A673 (cell line): ENCODE results near the gene CFAP157. TPM values are rescaled to one million over a fixed set of nuclear protein-coding genes. Genes with fewer than 3 reads are reported as not detected.

Experiments
- BruUV-seq: library from RNA; stranded (reverse); fragments of 400-500 nt; replicated peaks from 2 replicates; lab custom pipeline; 2021; lab: Mats Ljungman, UMichigan
- CTCF ChIA-PET: fragments of 300-600 bp; sonication (Branson Sonifier 250); formaldehyde crosslinking; loops from one replicate; lab custom pipeline; 2022; ENCODE audit warnings: antibody characterized with exemption; lab: Charles Lee
- POLR2A ChIA-PET: fragments of 300-600 bp; sonication (Branson Sonifier 250); formaldehyde crosslinking; loops from one replicate; lab custom pipeline; 2022; ENCODE audit warnings: antibody characterized with exemption; ENCODE audit not compliant: low non-redundant PET; lab: Charles Lee
- DNase-seq: peaks from one replicate; pipeline ENCODE4 v3.0.0-alpha.2; 2015; ENCODE audit warnings: low spot score
- H3K27ac ChIP-seq: fragments of 200-600 bp; sonication (generic); 2 replicates; pipeline ENCODE4 v1.5.1; 2016; ENCODE audit warnings: mixed run types, low read depth, mild to moderate bottlenecking, mixed read lengths, antibody characterized with exemption, low read length; ENCODE audit not compliant: poor library complexity, severe bottlenecking
- H3K27me3 ChIP-seq: fragments of 200-600 bp; sonication (generic); replicated peaks from 2 replicates; pipeline ENCODE4 v1.6.1; 2017; ENCODE audit warnings: mixed run types, low read depth, mild to moderate bottlenecking, mixed read lengths, antibody characterized with exemption, low read length; ENCODE audit not compliant: insufficient read depth, poor library complexity
- H3K36me3 ChIP-seq: fragments of 200-600 bp; sonication (generic); 2 replicates; pipeline ENCODE4 v1.6.1; 2016; ENCODE audit warnings: mixed run types, mild to moderate bottlenecking, mixed read lengths, antibody characterized with exemption, low read length; ENCODE audit not compliant: insufficient read depth, poor library complexity, severe bottlenecking
- H3K4me1 ChIP-seq: fragments of 200-600 bp; sonication (generic); 2 replicates; pipeline ENCODE4 v1.6.1; 2017; ENCODE audit warnings: mixed run types, mild to moderate bottlenecking, mixed read lengths, antibody characterized with exemption, low read length; ENCODE audit not compliant: insufficient read depth, poor library complexity, severe bottlenecking
- H3K4me3 ChIP-seq: fragments of 200-600 bp; sonication (generic); 2 replicates; pipeline ENCODE4 v1.5.1; 2016; ENCODE audit warnings: low read depth, mixed run types, mild to moderate bottlenecking, mixed read lengths, low read length; ENCODE audit not compliant: poor library complexity, severe bottlenecking
- H3K9me3 ChIP-seq: fragments of 200-600 bp; sonication (generic); 2 replicates; pipeline ENCODE4 v1.6.1; 2016; ENCODE audit warnings: mixed run types, low read depth, mild to moderate bottlenecking, mixed read lengths, antibody characterized with exemption, low read length; ENCODE audit not compliant: poor library complexity, severe bottlenecking
- EZH2 ChIP-seq: fragments of 200-600 bp; sonication (generic); IDR thresholded peaks from 2 replicates; pipeline ENCODE4 v1.6.1; 2017; ENCODE audit warnings: borderline replicate concordance, low read depth, mild to moderate bottlenecking, mixed read lengths, antibody characterized with exemption, low read length; ENCODE audit not compliant: poor library complexity, severe bottlenecking
- intact Hi-C: fragments of 100-400 bp; cut with micrococcal nuclease; formaldehyde crosslinking; loops from one replicate; pipeline ENCODE4 v1.10.0; 2022; ENCODE audit not compliant: unreplicated experiment
- total RNA-seq: library from RNA; stranded (reverse); gene quantifications from 2 replicates; pipeline ENCODE4 v1.2.3, GENCODE V29; 2021
- TF ChIP-seq, protein P1 (sequence below): fragments of 300-800, 200-600 bp; sonication (generic); conservative IDR thresholded peaks from 2 replicates; pipeline ENCODE4 v1.5.1; 2017; ENCODE audit warnings: low read depth, mild to moderate bottlenecking, antibody characterized with exemption, low read length, moderate library complexity, mixed read lengths

The CFAP157 gene
- total RNA-seq, 1 experiment from 2014 or later: not detected

DNA sequence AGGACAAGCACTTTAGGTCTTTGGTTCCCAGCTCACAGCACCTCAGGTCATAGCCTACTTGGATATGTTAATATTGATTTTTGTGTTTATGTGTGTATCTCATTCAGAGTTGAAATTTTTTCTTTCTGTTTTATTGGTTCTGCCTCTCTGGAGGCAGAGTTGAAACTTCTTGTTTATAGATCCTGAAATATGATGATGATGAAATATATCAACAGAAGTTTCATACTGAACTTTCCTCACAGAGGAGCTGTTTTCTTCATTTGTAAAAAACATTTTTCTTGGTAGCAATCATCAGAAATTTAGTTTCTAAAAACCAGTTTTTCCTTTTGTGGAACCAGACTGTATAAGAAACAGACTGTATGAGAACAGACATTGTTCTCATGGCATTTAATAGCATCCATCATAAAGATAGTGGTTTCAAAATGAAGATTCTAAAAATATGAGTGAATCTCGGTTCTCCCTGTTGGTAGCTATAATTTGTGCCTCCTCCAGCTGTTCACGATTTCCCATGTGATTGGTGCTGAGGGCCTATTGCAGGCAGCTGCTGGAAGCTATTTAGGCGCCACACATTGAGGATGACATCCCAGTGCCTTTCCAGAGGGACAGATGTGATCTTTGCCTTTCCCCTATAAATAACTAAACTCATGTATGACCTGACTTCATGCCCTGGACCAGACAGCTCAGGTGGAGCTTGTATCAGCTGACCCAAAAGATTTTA, 39.5 kb upstream of the CFAP157 start:
- no peak overlapping the region for H3K27ac ChIP-seq
- ChIA-PET CTCF (no interaction called here), POLR2A (no interaction called here)
- no peaks in the 10 kb centered on the region for H3K9me3 ChIP-seq
- no peak overlapping the region for H3K4me3 ChIP-seq
- H3K27me3 ChIP-seq: no peaks in the 10 kb centered on the region
- DNase-seq: no peak
- BruUV-seq: no TSS peak
- H3K4me1 ChIP-seq: no peaks in the 10 kb centered on the region
- no peak for TF ChIP-seq EZH2
- TF ChIP-seq, protein P1, sequence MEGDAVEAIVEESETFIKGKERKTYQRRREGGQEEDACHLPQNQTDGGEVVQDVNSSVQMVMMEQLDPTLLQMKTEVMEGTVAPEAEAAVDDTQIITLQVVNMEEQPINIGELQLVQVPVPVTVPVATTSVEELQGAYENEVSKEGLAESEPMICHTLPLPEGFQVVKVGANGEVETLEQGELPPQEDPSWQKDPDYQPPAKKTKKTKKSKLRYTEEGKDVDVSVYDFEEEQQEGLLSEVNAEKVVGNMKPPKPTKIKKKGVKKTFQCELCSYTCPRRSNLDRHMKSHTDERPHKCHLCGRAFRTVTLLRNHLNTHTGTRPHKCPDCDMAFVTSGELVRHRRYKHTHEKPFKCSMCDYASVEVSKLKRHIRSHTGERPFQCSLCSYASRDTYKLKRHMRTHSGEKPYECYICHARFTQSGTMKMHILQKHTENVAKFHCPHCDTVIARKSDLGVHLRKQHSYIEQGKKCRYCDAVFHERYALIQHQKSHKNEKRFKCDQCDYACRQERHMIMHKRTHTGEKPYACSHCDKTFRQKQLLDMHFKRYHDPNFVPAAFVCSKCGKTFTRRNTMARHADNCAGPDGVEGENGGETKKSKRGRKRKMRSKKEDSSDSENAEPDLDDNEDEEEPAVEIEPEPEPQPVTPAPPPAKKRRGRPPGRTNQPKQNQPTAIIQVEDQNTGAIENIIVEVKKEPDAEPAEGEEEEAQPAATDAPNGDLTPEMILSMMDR: no peak
- intact Hi-C loops: no loop called here
- H3K36me3 ChIP-seq: no peaks in the 10 kb centered on the region

DNA sequence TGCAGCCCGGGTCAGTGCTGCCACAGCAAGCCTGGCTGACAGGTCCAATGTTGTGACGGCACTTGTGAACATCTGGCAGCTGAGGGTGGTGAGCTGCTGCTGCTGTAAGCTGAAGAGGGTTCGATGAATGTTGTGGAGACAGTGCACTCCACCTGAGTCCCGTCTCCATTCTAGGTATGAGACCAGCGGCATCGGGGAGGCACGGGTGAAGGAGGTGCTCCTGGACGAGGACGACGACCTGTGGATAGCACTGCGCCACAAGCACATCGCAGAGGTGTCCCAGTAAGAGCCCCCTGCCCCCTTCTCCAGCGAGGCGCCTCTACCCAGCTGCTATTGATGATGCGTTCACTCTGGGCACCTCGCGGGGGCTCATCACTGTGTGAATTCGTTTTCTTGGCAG, 38.9 kb upstream of the CFAP157 start:
- intact Hi-C loops: no loop called here
- Histone ChIP-seq H3K36me3 (no peaks in the 10 kb centered on the region), H3K9me3 (no peaks in the 10 kb centered on the region), H3K4me3 (no peak overlapping the region), H3K27me3 (no peaks in the 10 kb centered on the region), H3K4me1 (no peaks in the 10 kb centered on the region), H3K27ac (no peak overlapping the region)
- POLR2A ChIA-PET: no interaction called here
- CTCF ChIA-PET: no interaction called here
- DNase-seq: no peak
- no TSS peak for BruUV-seq
- TF ChIP-seq, protein P1: no peak
- no peak for TF ChIP-seq EZH2

DNA sequence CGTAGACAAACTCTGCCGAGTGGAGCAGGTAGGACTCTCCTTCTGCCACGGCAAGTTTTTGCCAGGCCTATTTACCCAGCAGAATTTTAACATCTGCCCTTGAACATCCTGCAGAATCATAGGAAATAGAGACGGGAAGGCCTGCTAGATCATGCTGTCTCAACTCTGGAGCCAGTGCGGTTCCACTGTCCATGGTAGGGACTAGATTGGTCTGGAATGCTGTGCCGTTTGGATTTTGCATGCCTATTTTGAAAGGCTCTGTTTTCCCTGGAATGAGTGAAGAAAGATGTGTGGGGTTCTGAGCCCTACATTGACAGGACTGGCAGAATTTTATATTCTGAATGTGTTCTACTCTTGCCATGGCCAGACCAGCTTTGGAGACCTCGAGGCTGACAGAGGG, 33.6 kb upstream of the CFAP157 start:
- no peaks in the 10 kb centered on the region for H3K36me3 ChIP-seq
- BruUV-seq: no TSS peak
- CTCF ChIA-PET: no interaction called here
- H3K4me3 ChIP-seq: no peak overlapping the region
- no peaks in the 10 kb centered on the region for H3K9me3 ChIP-seq
- no peak overlapping the region for H3K27ac ChIP-seq
- TF ChIP-seq EZH2: no peak
- TF ChIP-seq, protein P1: no peak
- POLR2A ChIA-PET: no interaction called here
- H3K27me3 ChIP-seq: no peaks in the 10 kb centered on the region
- DNase-seq: no peak
- H3K4me1 ChIP-seq: no peaks in the 10 kb centered on the region
- intact Hi-C loops: no loop called here
